ENCODE measurements around the gene NANOS3.
A peak's percentile ranks its signal among the peaks of the same experiment; 100 is the strongest.
"Not testable (repeated sequence)": the region's sequence is repeated elsewhere in the genome, so short reads cannot be mapped to it uniquely, and the experiment has no call there.

Gene NANOS3

DNA sequence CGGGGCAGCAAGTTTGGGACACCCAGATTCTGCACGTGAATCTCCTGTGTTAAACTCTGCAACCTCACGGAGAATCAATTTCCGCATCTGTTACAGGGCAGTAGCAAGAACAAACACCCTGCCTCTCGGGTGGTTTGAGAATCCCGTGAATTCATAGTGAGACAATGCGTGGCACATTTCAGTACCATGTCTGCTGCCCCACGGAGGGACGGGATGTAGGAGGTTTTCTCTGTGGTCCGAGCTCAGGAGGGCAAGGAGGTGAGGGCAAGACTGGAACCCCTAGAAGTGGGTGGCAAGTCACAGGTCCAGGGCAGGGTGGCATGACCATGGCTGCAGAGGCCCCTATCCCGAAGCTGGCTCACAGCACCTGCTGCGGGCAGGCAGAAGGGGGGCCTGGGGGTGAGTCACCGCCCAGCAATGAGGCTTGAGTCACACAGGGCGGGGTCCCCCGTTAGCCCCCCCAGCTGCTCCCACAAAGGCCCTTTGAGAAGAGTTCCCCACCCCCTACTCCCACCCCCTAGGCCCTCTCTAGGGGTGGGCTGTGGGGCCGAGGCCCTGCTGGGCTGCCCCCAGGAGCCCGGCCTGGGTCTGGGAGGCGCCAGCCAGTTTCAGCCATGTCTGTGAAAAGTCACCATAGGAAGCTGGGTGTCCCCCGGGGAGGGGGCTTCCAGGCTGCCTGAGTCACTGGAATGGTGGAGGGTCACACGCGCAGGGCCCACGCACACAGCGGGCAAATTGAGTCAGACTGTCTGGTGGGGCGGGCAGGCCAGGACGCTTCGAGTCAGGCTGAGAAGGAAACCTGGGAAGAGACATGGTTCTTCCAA, 25.8 kb upstream of the NANOS3 start:
- TF ChIP-seq, protein P1, sequence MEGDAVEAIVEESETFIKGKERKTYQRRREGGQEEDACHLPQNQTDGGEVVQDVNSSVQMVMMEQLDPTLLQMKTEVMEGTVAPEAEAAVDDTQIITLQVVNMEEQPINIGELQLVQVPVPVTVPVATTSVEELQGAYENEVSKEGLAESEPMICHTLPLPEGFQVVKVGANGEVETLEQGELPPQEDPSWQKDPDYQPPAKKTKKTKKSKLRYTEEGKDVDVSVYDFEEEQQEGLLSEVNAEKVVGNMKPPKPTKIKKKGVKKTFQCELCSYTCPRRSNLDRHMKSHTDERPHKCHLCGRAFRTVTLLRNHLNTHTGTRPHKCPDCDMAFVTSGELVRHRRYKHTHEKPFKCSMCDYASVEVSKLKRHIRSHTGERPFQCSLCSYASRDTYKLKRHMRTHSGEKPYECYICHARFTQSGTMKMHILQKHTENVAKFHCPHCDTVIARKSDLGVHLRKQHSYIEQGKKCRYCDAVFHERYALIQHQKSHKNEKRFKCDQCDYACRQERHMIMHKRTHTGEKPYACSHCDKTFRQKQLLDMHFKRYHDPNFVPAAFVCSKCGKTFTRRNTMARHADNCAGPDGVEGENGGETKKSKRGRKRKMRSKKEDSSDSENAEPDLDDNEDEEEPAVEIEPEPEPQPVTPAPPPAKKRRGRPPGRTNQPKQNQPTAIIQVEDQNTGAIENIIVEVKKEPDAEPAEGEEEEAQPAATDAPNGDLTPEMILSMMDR (IDR thresholded peaks at IDR 0.05) = no peak
- peak overlapping the region; percentile 63 for H3K4me3 ChIP-seq
- DNase-seq (ENCODE audit: low spot score) = peak; percentile 97
- H3K27ac ChIP-seq = peak overlapping the region; percentile 100

DNA sequence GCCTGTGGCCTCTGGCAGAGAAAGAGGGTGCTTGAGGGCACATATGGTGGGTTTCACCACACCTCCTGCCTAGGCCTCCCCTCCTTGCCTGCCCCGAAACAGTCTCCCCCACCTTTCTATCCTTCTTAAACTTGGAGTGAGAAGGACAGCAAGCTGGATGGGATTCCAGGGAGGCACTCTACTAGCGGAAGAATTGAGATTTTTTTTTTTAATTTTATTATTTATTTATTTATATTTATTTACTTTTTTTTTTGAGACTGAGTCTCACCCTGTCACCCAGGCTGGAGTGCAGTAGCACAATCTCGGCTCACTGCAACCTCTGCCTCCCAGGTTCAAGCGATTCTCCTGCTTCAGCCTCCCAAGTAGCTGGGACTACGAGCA, 25.2 kb upstream of the NANOS3 start:
- DNase-seq (ENCODE audit: low spot score) = not testable (repeated sequence)
- H3K4me3 ChIP-seq = peak overlapping the region; percentile 63
- peak overlapping the region; percentile 100 for H3K27ac ChIP-seq

DNA sequence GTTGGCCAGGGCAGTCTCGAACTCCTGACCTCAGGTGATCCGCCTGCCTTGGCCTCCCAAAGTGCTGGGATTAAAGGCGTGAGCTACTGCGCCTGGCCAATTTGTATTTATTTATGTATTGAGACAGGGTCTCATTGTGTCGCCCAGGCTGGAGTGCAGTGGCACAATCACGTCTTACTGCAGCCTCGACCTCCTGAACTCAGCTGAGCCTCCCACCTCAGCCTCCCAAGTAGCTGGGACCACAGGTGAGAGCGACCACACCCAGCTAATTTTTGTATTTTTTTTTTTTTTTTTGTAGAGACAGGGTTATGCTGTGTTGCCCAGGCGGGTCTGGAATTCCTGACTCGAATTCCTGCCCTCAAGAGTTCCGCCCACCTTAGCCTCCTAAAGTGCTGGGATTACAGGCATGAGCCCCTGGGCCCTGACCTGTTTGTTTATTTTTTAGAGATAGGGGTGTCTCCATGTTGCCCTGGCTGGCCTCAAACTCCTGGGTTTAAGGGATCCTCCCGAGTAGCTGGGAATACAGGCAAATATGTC, 24.7 kb upstream of the NANOS3 start:
- not testable (repeated sequence) for H3K4me3 ChIP-seq; DNase-seq (ENCODE audit: low spot score)
- peak overlapping the region; percentile 100 for H3K27ac ChIP-seq

DNA sequence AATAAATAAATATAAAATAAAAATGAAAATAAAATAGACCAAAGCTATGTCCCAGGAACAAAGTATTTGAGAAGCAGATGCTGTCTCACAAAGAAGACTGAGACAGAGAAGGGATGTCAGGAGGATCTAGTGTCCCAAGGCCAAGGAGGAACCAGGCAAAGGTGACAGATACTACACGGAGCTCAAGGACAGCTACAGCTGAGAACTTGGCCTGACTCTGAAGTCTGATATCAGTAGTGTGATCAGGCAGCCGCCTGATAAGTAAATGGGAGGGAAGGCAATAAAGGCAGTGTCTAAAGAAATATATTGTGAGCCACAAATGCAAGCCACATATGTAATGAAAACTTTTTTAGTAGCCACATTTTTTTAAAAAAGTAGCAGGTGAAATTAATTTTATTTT, 20.4 kb upstream of the NANOS3 start:
- Histone ChIP-seq H3K27ac (no peak overlapping the region), H3K4me3 (no peak overlapping the region)
- DNase-seq (ENCODE audit: low spot score) = no peak
- TF ChIP-seq, protein P1 (IDR thresholded peaks at IDR 0.05) = no peak

DNA sequence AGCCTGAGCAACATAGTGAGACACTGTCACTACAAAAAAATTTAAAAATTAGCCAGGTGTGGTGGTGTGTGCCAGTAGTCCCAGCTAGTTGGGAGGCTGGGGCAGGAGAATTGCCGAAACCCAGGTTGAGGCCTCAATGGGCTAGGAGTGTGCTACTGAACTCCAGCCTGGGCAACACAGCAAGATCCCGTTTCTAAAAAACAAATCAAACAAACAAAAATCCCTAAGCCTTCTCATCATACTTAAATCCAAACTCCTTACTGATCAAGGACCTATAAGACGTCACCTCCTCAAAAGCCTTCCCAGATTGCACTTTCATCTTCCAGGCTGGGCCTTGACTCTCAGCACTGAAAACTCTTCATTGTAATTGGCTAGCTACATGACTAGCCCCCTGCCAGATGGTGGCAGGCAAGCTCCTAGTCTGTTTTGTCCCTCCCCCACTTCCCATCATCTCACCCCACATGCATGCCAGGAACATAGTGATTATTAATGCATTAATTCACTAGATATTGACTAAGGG, 17.5 kb upstream of the NANOS3 start:
- Histone ChIP-seq H3K27ac (no peak overlapping the region), H3K4me3 (no peak overlapping the region)
- TF ChIP-seq, protein P1 (IDR thresholded peaks at IDR 0.05) = no peak
- no peak for DNase-seq (ENCODE audit: low spot score)

DNA sequence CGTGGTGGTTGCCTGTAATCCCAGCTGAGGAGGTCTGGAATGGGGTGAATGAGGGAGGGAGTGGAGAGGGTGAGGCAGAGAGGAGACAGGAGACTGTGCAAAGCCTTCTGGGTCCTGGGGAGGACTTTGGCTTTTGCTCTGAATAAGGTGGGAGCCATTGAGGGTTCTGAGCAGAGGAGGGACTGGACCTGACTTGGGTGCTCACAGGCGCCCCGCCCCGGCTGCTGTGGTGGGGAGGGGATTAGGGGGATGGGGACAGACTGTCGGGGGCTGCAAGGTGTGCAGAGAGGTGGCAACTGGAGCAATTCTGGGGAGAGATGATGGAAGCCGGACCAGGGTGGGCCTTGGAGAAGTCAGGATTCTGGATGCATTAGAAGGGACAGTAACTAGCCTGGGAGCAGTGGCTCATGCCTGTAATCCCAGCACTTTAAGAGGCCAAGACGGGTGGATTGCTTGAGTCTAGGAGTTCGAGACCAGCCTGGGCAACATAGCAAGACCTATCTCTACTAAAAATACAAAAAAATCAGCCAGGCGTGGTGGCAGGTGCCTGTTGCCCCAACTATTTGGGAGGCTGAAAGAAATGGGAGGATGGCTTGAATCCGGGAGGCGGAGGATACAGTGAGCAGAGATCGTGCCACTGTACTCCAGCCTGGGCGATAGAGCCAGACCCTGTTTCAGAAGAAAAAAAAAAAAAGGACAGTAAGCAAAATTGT, 16.1 kb upstream of the NANOS3 start:
- TF ChIP-seq, protein P1 (IDR thresholded peaks at IDR 0.05) = no peak
- peak overlapping the region; percentile 84 to 91 for H3K27ac ChIP-seq
- DNase-seq (ENCODE audit: low spot score) = no peak
- no peak overlapping the region for H3K4me3 ChIP-seq

DNA sequence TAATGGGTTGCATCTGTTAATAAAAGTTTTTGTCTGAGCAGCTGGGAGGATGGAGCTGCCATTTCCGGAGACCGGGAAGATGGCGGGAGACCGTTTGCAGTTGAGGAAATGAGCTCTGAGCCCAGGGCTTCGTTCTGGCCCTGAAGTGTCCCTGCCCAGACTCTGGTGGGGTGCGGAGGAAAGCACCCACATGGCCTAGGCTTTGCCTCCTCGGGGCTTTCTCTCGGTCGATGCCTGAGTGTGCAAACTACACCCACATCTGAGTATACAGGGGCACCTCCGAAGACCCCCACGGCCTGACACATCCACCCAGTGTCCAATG, 15.6 kb upstream of the NANOS3 start:
- peak overlapping the region; percentile 66 for H3K4me3 ChIP-seq
- TF ChIP-seq, protein P1 (IDR thresholded peaks at IDR 0.05) = no peak
- no peak for DNase-seq (ENCODE audit: low spot score)
- peak overlapping the region; percentile 84 to 91 for H3K27ac ChIP-seq
